AG09309 (cell line): Measurements from ENCODE around the gene FHL2.

Experiments used
- DNase-seq: peaks from one replicate; pipeline ENCODE4 v3.0.0-alpha.2; 2010; ENCODE audit warnings: low read depth
- H3K4me3 ChIP-seq: 2 replicates; pipeline ENCODE4 v1.5.1; 2011; ENCODE audit warnings: mild to moderate bottlenecking, low read depth, low read length, moderate library complexity; ENCODE audit not compliant: control insufficient read depth
- TF ChIP-seq, protein P1 (sequence below): IDR thresholded peaks from 2 replicates; pipeline ENCODE4 v1.5.1; 2011; ENCODE audit warnings: mild to moderate bottlenecking, low read depth, low read length, inconsistent platforms; ENCODE audit not compliant: insufficient read depth, control insufficient read depth; ENCODE audit errors: missing control alignments

Gene FHL2

DNA sequence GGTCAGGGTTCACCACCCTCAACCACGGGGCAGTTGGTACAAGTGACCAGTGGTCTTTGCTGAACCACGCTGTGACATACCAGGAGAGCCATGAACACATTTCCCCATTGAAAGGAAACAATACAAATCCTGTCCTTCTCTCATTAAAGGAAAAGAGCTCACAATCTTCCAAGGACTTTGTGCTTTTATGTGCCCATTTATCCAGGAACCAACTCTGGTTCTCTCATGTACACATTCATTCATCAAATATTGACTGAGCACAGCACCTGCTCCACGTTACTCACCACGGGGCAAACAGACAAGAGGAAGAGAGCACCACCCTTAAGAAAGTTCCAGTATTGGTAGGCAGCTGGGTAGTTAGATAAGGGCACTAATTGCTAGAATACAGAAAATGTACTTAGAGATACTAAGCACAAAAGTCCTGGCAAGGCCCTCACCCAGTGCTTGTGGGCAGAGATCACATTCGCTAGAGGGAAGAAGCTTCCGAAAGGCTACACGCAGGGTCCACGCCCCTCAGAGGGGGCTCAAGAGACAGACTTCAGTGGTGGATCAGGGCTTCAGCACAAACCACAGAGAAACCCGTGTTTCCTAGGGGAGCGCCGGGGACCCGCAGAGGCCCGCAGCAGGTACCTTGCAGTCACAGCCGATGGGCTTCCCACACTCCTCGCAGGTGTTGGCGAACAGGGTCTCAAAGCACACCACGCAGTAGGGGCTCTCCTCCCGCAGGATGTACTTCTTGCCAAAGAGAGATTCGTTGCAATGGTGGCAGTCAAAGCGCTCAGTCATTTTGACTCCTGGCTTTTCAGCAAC, 12.9 kb downstream of the FHL2 start:
- H3K4me3 ChIP-seq, result no peak overlapping the region
- no peak for DNase-seq
- TF ChIP-seq, protein P1, sequence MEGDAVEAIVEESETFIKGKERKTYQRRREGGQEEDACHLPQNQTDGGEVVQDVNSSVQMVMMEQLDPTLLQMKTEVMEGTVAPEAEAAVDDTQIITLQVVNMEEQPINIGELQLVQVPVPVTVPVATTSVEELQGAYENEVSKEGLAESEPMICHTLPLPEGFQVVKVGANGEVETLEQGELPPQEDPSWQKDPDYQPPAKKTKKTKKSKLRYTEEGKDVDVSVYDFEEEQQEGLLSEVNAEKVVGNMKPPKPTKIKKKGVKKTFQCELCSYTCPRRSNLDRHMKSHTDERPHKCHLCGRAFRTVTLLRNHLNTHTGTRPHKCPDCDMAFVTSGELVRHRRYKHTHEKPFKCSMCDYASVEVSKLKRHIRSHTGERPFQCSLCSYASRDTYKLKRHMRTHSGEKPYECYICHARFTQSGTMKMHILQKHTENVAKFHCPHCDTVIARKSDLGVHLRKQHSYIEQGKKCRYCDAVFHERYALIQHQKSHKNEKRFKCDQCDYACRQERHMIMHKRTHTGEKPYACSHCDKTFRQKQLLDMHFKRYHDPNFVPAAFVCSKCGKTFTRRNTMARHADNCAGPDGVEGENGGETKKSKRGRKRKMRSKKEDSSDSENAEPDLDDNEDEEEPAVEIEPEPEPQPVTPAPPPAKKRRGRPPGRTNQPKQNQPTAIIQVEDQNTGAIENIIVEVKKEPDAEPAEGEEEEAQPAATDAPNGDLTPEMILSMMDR, result no peak

GRCh38 chr2:105384861-105385260, 14.0 kb downstream of the FHL2 start:
- TF ChIP-seq, protein P1, result no peak
- H3K4me3 ChIP-seq, result no peak overlapping the region
- DNase-seq, result no peak

DNA sequence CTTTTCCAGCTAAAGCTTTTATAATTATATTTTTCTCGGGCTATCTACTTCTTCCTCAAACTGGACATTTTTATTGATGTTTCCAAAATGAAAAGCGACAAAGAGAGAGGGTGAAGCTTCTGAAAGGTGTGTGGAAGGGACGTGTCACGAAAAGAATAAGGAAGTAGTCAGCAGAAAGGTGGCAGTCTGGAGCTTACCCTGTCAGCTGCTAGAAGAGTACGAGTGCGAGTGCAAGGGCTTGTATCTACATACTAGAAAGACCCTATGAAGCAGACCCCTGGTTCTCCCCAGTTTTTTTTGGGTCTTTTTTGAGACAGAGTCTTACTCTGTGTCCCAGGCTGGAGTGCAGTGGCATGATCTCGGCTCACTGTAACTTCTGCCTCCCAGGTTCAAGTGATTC, 14.6 kb downstream of the FHL2 start:
- no peak for DNase-seq
- TF ChIP-seq, protein P1, result no peak

GRCh38 chr2:105383432-105384166, 15.3 kb downstream of the FHL2 start:
- TF ChIP-seq, protein P1, result no peak
- no peak overlapping the region for H3K4me3 ChIP-seq
- DNase-seq, result no peak

More for the DNA sequence above, 14.6 kb downstream of the FHL2 start:
- H3K4me3 ChIP-seq, result no peak overlapping the region

DNA sequence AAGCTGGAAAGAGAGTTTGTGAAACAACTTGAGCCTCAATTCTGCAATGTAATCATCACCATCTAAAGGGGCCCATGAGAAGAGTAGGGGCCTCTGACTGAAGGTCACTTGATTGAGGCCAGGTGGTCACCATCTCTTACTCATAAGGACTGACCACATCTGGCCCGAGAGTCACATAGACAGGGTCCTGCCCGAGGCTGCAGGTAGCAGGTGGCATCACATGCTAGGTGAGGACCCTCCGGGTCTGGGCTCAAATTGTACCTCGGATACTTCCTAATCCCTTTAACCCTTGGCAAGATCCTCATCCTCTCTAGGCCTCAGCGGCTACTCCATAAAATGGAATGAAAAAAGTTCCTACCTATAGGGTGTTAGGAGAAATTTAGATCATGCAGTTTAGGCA, 16.7 kb downstream of the FHL2 start:
- no peak overlapping the region for H3K4me3 ChIP-seq
- DNase-seq, result no peak
- TF ChIP-seq, protein P1, result no peak

DNA sequence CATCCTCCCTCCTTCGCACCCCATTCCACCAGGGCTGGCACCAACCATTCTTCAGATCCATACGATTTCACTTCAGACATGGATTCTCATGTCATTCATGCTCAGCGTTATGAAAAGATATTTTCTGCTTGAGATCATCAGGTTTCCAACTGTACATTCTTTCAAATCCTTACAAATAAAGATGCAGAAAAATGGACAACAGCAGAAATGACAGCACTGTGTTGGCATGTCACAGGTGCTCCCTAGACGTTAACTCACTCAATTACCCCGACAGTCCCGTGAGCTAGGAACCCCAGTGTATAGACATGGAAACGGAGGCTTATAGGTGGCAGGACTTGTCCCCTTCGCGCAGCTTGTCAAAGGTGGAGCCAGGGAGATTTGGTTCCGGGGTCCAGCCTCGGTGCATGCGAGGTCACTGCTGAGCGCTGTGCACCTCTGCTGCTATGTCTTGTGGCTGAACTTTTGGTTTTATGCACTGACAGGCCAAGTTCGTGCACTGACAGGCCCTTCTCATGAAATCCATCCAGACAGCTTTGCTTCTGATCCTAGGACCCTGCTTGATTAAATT, 17.7 kb downstream of the FHL2 start:
- H3K4me3 ChIP-seq, result no peak overlapping the region
- TF ChIP-seq, protein P1, result no peak
- no peak for DNase-seq
